Stimulated activated CD4-positive, alpha-beta T cell treated with anti-CD3 and anti-CD28 coated beads, Interleukin-4, amount 100 ng/mL, for 24 hours (primary cell): ENCODE measurements around the gene CTBP2.

Experiments used
- DNase-seq: peaks from one replicate; pipeline ENCODE4 v3.0.0-alpha.2; 2020

The CTBP2 gene

GRCh38 chr10:125159932-125160855, at the start of gene CTBP2:
CTBP2 (minus strand) TSS chr10:125160563.
- no peak for DNase-seq

DNA sequence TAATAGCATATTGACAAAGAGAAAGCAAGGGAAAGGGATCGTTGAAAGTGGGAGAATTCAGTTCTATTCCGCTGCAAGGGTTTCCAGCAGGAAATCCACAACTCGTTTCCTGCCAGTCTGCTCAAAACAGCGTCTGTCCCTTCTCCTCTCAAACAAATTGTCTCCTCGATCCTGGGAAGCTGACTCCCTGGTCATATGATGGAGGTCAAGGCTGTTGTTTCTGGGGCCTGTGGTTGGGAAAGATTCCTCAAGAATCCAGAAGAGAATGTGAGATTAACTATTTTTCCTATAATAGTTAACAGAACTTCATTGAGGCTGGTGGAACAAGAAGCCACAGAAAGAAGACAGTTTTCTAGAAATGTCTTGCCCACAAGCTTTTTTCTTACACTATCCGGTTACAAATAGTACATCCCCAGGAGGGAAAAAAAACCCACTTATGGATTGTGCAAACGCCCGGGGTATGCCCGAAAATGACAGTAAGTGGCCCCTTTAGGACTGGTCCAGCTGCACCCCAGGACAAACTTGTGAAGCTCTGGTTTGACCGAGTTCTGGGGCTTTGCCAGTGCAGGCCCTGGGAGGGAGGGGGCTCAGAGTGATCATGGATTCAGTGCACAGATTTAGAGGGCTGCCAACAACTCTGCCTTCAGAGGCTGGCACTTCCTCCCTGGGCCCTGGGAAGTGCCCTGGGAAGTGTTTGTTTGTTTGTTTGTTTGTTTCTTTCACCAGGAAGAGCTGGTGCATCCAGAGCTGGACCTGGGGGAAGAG, 49.4 kb upstream of the CTBP2 start:
- no peak for DNase-seq

- no peak for DNase-seq
These were observed 48.6 kb upstream of the CTBP2 start for GRCh38 chr10:125208854-125209565.

- no peak for DNase-seq
These were observed 46.3 kb upstream of the CTBP2 start for GRCh38 chr10:125206623-125207022.

GRCh38 chr10:125205431-125205830, 45.1 kb upstream of the CTBP2 start:
- no peak for DNase-seq

- no peak for DNase-seq
These were observed 44.0 kb upstream of the CTBP2 start for GRCh38 chr10:125204400-125204799.

DNA sequence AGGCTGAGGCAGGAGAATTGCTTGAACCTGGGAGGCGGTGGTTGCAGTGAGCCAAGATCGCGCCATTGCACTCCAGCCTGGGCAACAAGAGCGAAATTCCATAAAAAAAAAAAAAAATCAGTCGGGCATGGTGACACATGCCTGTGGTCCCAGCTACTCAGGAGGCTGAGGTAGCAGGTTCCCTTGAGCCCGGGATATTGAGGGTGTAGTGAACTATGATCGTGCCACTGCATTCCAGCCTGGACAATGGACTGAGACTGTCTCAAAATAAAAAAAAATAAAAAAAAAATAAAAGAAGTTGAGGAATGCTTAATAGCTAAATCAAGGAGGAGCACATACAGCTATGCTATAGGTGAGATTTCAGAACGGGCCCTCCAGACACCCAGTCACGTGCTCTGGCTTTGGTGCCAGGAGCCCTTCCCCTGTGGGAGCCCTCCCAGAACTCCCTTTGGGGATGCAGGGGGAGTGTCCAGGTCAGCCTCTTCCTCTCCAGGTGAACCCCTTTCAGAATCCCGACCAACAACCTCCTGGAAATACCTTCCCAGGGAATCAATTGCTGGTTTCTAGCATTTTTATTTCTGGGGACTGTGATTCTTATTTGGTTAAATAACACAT, 42.9 kb upstream of the CTBP2 start:
- no peak for DNase-seq

GRCh38 chr10:125201791-125202622, 41.6 kb upstream of the CTBP2 start:
- no peak for DNase-seq

DNA sequence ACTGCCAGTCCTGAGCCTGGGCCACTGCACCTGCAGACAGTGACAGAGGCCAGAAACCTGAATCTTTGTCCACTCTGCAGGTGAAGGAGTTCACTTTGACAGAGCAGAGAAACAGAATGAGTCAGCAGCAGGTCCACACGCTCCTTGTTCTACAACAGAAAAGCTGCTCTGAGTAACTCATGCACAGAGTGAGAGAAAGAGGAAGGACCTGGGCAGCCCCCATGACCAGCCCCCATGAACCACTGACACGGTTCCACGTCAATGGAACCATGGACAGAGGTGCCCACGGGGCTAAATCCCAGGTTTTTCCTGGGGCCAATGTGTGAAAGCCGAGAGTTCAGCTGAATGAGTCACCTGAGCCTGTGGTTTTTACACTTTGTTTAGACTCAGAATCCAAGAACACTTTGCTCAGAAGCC, 40.8 kb upstream of the CTBP2 start:
- no peak for DNase-seq

- DNase-seq, result no peak
These were observed 40.0 kb upstream of the CTBP2 start for GRCh38 chr10:125200396-125200795.

- DNase-seq, result no peak
These were observed 38.9 kb upstream of the CTBP2 start for GRCh38 chr10:125199270-125199669.

GRCh38 chr10:125194814-125195213, 34.5 kb upstream of the CTBP2 start:
- DNase-seq, result no peak

DNA sequence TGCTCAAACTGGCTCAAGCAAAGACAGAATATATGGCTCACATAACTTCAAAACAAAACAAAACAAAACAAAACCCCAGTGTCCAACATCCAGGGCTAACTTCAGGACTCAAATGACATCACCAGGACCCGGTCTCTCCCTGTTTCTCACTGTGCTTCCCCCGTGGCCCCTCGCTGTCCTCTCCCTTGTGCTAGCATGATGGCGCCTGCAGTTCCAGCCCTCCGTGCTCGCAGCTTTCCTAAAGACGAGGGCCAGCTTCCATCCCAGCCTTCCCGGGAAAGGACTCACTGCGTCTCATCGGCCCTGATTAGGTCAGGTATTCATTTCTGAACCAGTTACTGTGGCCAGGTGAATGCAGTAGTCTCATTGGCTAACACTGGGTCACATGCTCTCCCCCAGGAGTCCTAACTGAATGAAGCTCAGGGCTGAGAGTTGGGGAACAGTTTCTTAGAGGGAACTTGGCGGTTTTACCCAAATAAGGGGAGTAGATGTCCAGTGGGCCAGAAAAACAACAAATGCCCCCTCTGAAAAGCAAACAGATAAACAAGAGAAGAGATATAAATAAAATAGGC, 33.0 kb upstream of the CTBP2 start:
- DNase-seq, result no peak

GRCh38 chr10:125192620-125193019, 32.3 kb upstream of the CTBP2 start:
- DNase-seq, result no peak

GRCh38 chr10:125192005-125192404, 31.6 kb upstream of the CTBP2 start:
- DNase-seq, result no peak

GRCh38 chr10:125190946-125191345, 30.6 kb upstream of the CTBP2 start:
- DNase-seq, result no peak

- no peak for DNase-seq
These were observed 30.1 kb upstream of the CTBP2 start for GRCh38 chr10:125190414-125190813.

DNA sequence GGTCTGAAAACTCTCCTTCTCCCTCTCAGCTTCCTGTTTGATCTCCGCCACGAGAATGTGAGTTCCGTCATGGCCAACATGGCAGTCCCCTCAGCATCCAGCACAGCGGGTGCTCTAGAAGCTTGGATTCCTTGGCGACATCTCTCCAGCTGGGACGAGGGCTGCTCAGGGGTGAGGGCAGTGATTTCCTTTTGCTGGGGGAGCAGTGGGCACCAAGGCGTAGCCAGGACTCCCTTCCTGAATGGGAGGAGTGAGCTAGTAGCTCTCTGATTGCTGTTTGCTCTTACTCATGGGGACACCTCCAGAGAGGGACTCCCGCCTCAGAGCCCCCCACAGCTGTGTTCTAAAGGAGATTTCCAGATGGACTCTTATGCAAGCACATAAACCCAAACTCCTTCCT, 28.8 kb upstream of the CTBP2 start:
- DNase-seq, result no peak

- no peak for DNase-seq
These were observed 27.2 kb upstream of the CTBP2 start for GRCh38 chr10:125187238-125188194.

GRCh38 chr10:125186431-125187170, 26.2 kb upstream of the CTBP2 start:
- DNase-seq, result no peak
